GM19467 (cell line): ENCODE results near the gene PGLYRP3.

Experiments used
- ATAC-seq: cut with Tn5 transposase; IDR thresholded peaks from one replicate; pipeline ENCODE4 v1.9.1; 2021; ENCODE audit warnings: mild to moderate bottlenecking, moderate library complexity; ENCODE audit not compliant: unreplicated experiment

The PGLYRP3 gene

DNA sequence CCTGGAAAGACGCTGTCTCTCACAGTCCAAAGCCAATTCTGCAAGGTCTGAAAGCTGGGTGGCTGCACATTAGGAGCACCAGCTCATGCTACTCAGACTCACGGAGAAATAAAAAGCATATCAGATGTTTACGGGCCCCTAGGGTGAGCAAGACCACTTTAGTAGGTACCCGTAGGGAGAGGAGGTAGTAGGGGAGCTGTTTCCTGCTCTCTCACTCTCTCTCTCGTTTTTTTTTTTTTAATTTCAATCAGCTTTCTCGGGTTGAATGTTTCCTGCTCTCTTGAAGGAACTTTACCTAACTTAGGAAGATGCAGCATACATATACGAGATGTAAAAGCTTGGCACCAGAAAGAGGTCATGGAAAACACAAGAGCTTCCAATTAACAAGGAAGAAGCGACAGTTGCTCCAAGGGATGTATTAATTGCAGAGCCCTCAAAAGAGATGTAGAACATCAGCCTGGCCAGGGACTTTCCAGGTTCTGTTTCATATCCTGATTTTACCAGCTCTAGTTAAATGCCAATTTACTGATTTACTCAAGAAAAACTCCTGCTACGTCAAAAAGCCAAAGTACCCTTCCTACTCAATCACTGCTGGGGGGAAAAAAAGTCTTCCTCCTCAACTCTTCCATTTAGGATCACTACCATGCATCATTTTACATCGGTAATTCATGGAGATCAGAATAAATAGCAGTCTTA, 50.1 kb downstream of the PGLYRP3 start:
- no peak for ATAC-seq

- no peak for ATAC-seq
These were observed 50.7 kb downstream of the PGLYRP3 start for GRCh38 chr1:153262070-153262366.

DNA sequence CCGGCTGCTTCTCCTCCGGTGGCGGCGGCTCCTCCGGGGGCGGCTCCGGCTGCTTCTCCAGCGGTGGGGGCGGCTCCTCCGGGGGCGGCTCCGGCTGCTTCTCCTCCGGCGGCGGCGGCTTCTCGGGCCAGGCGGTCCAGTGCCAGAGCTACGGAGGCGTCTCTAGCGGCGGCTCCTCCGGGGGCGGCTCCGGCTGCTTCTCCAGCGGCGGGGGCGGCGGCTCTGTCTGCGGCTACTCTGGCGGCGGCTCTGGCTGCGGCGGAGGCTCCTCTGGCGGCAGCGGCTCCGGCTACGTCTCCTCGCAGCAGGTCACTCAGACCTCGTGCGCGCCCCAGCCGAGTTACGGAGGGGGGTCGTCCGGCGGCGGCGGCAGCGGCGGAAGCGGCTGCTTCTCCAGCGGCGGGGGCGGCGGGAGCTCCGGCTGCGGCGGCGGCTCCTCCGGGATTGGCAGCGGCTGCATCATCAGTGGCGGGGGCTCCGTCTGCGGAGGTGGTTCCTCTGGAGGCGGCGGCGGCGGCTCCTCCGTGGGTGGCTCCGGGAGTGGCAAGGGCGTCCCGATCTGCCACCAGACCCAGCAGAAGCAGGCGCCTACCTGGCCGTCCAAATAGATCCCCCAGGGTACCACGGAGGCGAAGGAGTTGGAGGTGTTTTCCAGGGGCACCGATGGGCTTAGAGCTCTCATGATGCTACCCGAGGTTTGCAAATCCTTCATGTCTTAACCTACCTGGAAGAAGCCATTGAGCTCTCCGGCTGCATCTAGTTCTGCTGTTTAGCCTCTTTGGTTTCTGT, 51.3 kb downstream of the PGLYRP3 start:
- no peak for ATAC-seq

- no peak for ATAC-seq
These were observed 52.0 kb downstream of the PGLYRP3 start for GRCh38 chr1:153260585-153261280.

DNA sequence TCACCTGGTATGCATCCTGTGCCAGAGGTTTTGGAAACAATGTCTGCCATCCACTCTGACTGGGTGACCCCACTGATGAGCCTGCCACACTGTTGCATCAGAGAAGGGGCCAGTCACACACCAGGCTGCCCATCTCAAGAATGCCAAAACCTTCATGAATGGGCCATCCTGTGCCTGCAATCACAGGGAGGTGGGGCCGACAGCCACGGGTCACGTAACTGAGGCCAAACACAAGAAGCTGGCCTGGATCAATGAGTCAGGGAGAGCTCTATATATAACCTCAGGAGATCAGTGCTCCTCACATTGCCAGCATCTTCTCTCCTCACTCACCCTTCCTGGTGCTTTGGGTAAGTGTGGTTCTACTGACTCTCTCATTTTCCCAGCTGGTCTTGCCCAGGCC, 53.4 kb downstream of the PGLYRP3 start, which contains the start of gene LORICRIN:
Gene LORICRIN, plus strand, starts transcription at position 301 of the 400 bp plus-strand sequence. CDS start 1,263 bp downstream, outside the sequence.
- no peak for ATAC-seq

GRCh38 chr1:153253693-153254092, 59.1 kb downstream of the PGLYRP3 start:
- ATAC-seq: no peak

DNA sequence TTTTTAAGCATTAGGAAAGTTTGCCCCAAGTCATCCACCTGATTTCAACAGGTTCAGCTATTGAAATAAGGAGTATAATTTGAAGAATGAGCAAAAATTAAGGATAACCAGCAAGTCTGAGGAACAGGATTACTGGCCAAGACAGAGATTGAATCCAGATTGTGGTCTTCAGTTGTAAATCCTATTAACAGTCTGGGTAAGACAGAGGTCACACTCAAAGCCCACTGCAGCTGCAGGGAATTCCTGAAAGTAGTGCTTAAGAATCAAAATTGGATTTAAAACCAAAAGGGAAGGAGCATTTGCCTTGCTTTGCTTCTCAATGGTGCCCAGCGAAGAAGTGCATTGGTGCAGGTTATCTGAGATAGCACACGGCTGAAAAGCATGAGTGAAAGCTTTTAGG, 59.7 kb downstream of the PGLYRP3 start:
- no peak for ATAC-seq

DNA sequence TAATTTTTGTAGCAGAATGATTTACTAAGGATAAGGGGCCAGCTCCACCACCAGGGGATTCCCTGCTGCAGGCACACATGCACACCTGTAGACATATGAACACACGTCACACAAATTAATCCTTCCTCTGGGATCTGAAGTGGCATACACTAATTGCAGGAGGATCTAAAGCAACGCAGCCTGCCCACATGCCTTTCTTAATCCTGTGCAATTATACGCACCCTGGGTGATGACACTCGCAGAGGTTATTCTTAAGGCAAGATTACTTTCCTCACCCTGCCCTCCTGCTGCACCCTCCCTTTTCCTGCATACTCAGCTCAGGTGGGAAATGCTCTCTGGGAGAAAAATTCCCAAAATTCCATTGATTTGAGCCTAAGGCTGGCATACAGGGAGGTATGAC, 60.8 kb downstream of the PGLYRP3 start:
- no peak for ATAC-seq

GRCh38 chr1:153251562-153251961, 61.2 kb downstream of the PGLYRP3 start:
- no peak for ATAC-seq

DNA sequence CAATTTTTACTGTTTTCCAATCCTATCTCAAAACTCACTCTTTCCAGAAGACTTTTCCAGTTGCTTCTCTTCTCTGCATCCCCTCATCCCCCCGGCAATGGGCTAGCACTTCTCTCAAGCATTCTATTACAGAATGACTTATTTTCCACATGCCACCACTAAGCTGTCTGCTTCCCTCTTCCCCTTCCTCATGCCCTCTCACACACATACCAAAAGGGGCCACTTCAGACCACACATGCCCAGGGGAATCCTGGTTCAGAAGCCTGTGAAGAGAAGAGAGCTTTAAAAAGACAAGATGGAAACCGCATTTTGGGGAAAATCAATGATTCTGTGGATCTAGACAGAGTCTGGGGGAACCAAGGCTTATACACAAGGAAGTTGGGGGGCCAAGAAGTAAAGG, 61.7 kb downstream of the PGLYRP3 start:
- ATAC-seq: no peak

GRCh38 chr1:153250166-153250565, 62.6 kb downstream of the PGLYRP3 start:
- ATAC-seq: no peak

GRCh38 chr1:153248176-153248879, 64.4 kb downstream of the PGLYRP3 start:
- ATAC-seq: no peak
